OCI-LY3 (cell line): ENCODE measurements around the gene RHD.

Source experiments
- EZH2phosphoT487 ChIP-seq: fragments of 200-600 bp; shearing (Covaris generic); IDR thresholded peaks from 2 replicates; pipeline ENCODE4 v1.6.1; 2018; ENCODE audit warnings: antibody characterized with exemption, mixed run types, low read depth
- TF ChIP-seq, protein P1 (sequence below): fragments of 200-600, 300-600 bp; sonication (generic); IDR thresholded peaks from 2 replicates; pipeline ENCODE4 v1.5.1; 2014; ENCODE audit warnings: antibody characterized with exemption, low read length, low read depth

DNA sequence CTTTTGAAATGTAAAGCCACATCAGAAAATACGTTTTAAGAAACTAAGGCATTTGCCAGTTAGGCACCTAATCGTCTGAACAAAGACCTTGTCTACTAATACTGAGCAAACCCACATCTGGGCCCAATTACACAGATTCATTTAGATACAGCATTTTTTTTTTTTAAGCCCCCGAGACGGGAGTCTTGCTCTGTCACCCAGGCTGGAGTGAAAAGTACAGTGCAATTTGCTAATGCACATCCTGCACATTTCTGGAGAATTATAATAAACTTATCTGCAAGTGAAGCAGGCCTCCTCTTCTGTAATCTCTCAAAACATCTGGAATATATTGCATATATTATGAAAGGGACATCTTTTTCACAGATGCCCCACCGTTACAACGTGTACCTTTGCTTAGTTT is 28.4 kb upstream of the RHD start:
- TF ChIP-seq, protein P1, sequence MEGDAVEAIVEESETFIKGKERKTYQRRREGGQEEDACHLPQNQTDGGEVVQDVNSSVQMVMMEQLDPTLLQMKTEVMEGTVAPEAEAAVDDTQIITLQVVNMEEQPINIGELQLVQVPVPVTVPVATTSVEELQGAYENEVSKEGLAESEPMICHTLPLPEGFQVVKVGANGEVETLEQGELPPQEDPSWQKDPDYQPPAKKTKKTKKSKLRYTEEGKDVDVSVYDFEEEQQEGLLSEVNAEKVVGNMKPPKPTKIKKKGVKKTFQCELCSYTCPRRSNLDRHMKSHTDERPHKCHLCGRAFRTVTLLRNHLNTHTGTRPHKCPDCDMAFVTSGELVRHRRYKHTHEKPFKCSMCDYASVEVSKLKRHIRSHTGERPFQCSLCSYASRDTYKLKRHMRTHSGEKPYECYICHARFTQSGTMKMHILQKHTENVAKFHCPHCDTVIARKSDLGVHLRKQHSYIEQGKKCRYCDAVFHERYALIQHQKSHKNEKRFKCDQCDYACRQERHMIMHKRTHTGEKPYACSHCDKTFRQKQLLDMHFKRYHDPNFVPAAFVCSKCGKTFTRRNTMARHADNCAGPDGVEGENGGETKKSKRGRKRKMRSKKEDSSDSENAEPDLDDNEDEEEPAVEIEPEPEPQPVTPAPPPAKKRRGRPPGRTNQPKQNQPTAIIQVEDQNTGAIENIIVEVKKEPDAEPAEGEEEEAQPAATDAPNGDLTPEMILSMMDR: no peak
- no peak for TF ChIP-seq EZH2phosphoT487
